ENCODE results near the gene ABHD16B. TPM values are rescaled to one million over a fixed set of nuclear protein-coding genes. Genes with fewer than 3 reads are reported as not detected.
A peak's percentile ranks its signal among the peaks of the same experiment; 100 is the strongest.

ABHD16B gene
- total RNA-seq, 4 donors from 2014 or later: not detected

DNA sequence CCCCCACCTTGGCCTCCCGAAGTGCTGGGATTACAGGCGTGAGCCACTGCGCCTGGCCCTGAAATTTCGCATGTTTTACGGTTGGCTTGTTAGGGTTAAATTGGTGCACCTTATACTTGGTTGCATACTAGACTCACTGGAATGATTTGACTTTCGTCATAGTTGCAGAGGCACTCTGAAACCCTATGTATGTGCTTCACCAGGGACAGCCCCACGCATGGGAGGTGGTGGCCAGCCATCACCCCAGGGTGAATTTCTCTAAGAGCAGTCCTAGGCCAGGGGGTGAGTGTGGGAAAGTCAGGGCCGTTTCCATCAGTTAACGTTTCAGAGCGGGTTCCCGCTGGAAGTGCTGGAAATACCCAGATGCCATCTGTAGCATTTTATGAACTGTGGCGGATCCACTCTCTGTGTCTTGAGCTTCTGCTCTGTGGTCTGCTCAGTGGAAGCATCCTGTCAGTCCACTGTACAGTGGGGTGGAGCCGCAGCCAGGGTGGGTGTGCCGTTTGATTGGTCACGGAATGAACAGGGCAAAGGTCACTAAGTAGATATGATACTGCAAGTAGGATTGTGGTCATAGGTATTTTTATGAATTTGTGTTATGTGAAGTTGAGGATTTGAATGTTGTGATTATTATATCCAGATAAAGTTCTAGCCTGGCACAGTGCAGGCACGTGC lies 46.8 kb downstream of the ABHD16B start:
- Histone ChIP-seq H3K9me3 (no peaks in the 10 kb centered on the region), H3K27ac (peak overlapping the region in 3 of 4 donors; percentile 44 to 88 (median 69))

DNA sequence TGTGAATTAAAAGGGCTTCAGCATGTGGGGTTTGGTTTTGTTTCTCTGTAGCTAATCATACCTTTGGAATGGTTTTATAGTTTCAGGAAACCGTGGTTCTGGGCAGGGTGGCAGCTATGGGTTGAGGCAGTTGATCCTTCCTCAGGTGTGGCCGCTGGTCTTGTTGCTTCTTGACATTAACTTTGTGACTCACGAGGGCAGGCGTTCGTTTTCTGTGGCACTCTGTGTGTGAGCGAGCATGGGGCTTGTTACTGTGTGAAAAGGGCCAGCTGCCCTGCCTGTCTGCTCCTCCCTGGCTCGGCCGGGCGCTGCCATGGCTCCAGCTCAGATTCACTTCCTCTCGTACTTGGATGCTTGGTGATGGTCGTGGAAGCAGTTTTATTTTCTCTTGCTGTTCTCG lies 49.9 kb downstream of the ABHD16B start:
- no peaks in the 10 kb centered on the region for H3K27me3 ChIP-seq
- H3K9me3 ChIP-seq: peaks cover 0 to 3% (median 0%) of the 10 kb centered on the region in 4 donors
- peak overlapping the region in 3 of 4 donors; percentile 40 to 81 (median 68) for H3K27ac ChIP-seq
- peak in 1 of 2 donors; percentile 70 for TF ChIP-seq POLR2A (IDR thresholded peaks at IDR 0.05)
- TF ChIP-seq, protein P1, sequence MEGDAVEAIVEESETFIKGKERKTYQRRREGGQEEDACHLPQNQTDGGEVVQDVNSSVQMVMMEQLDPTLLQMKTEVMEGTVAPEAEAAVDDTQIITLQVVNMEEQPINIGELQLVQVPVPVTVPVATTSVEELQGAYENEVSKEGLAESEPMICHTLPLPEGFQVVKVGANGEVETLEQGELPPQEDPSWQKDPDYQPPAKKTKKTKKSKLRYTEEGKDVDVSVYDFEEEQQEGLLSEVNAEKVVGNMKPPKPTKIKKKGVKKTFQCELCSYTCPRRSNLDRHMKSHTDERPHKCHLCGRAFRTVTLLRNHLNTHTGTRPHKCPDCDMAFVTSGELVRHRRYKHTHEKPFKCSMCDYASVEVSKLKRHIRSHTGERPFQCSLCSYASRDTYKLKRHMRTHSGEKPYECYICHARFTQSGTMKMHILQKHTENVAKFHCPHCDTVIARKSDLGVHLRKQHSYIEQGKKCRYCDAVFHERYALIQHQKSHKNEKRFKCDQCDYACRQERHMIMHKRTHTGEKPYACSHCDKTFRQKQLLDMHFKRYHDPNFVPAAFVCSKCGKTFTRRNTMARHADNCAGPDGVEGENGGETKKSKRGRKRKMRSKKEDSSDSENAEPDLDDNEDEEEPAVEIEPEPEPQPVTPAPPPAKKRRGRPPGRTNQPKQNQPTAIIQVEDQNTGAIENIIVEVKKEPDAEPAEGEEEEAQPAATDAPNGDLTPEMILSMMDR (IDR thresholded peaks at IDR 0.05): no peak
- peak in 2 of 3 donors; percentile 79 to 89 for DNase-seq
- H3K4me1 ChIP-seq: peaks cover 0 to 60% (median 16%) of the 10 kb centered on the region in 4 donors
- no peaks in the 10 kb centered on the region for H3K36me3 ChIP-seq
- H3K4me3 ChIP-seq: no peak overlapping the region

More for the DNA sequence above, 46.8 kb downstream of the ABHD16B start:
- Histone ChIP-seq H3K4me3 (no peak overlapping the region), H3K36me3 (no peaks in the 10 kb centered on the region), H3K4me1 (peaks cover 0 to 70% (median 16%) of the 10 kb centered on the region in 4 donors), H3K27me3 (no peaks in the 10 kb centered on the region)
- peak in 1 of 2 donors; percentile 75 for TF ChIP-seq POLR2A (IDR thresholded peaks at IDR 0.05)
- TF ChIP-seq, protein P1 (IDR thresholded peaks at IDR 0.05): no peak
- DNase-seq: peak in 2 of 3 donors; percentile 82 to 89

Small RNA genes lying within 50 kb of the gene (small RNA-seq; reads per million reads assigned to genes)
- gene RNU1-134P: 0 reads per million in 2 donors

Other genes with a start within 250 kb of the ABHD16B start
- gene GMEB2, start 234.4 kb upstream of the ABHD16B start, total RNA-seq: 10 to 100 TPM; 13.8 to 24.5 (median 17.1) TPM
- gene STMN3, start 208.1 kb upstream of the ABHD16B start, total RNA-seq: 10 to 100 TPM in 1 of 4 donors, 1 to 10 TPM in 3; 3.4 to 23.1 (median 5.6) TPM
- 10 to 100 TPM; 25.6 to 61.1 (median 30.2) TPM for gene RTEL1, start 203.2 kb upstream of the ABHD16B start, total RNA-seq
- 1 to 10 TPM in 3 of 4 donors, not detected in 1; 2.1 to 4.2 (median 2.7) TPM for gene TNFRSF6B, start 164.8 kb upstream of the ABHD16B start, total RNA-seq
- 10 to 100 TPM; 39.1 to 67.6 (median 46.3) TPM for gene ARFRP1, start 153.5 kb upstream of the ABHD16B start, total RNA-seq
- 10 to 100 TPM; 48.9 to 67.7 (median 54.7) TPM for gene ZGPAT, start 153.5 kb upstream of the ABHD16B start, total RNA-seq
- 10 to 100 TPM; 32.6 to 55.3 (median 41.0) TPM for gene LIME1, start 124.8 kb upstream of the ABHD16B start, total RNA-seq
- 10 to 100 TPM; 34.2 to 54.5 (median 40.4) TPM for gene SLC2A4RG, start 121.7 kb upstream of the ABHD16B start, total RNA-seq
- gene ZBTB46, start 30.2 kb upstream of the ABHD16B start, total RNA-seq: 10 to 100 TPM in 1 of 4 donors, 1 to 10 TPM in 3; 1.9 to 33.0 (median 4.4) TPM
- gene TPD52L2, start 3.8 kb downstream of the ABHD16B start, total RNA-seq: 10 to 100 TPM; 59.4 to 78.7 (median 65.1) TPM
- 100 to 1,000 TPM in 3 of 4 donors, 10 to 100 TPM in 1; 41.3 to 137 (median 113) TPM for gene DNAJC5, start 33.6 kb downstream of the ABHD16B start, total RNA-seq
- 100 to 1,000 TPM in 3 of 4 donors, 10 to 100 TPM in 1; 70.4 to 189 (median 136) TPM for gene UCKL1, start 94.9 kb downstream of the ABHD16B start, total RNA-seq
- gene ZNF512B, start 108.4 kb downstream of the ABHD16B start, total RNA-seq: 1 to 10 TPM; 5.8 to 7.4 (median 6.4) TPM
- gene SAMD10, start 118.1 kb downstream of the ABHD16B start, total RNA-seq: 10 to 100 TPM in 3 of 4 donors, 1 to 10 TPM in 1; 1.7 to 14.3 (median 11.1) TPM
- 10 to 100 TPM; 49.6 to 95.7 (median 64.2) TPM for gene PRPF6, start 119.6 kb downstream of the ABHD16B start, total RNA-seq
- gene C20orf204, start 174.7 kb downstream of the ABHD16B start, total RNA-seq: 1 to 10 TPM in 2 of 4 donors, under 1 TPM in 2; 0.18 to 2.1 (median 1.1) TPM
- 1 to 10 TPM in 3 of 4 donors, not detected in 1; 2.8 to 6.6 (median 3.4) TPM for gene SOX18, start 188.1 kb downstream of the ABHD16B start, total RNA-seq
- gene TCEA2, start 201.7 kb downstream of the ABHD16B start, total RNA-seq: 10 to 100 TPM in 2 of 4 donors, 1 to 10 TPM in 2; 4.7 to 19.8 (median 8.3) TPM
- 10 to 100 TPM in 1 of 4 donors, 1 to 10 TPM in 3; 3.3 to 39.6 (median 6.8) TPM for gene RGS19, start 218.0 kb downstream of the ABHD16B start, total RNA-seq
- gene OPRL1, start 218.6 kb downstream of the ABHD16B start, total RNA-seq: under 1 TPM in 1 of 4 donors, not detected in 3; 0.27 TPM
- not detected for gene LKAAEAR1, start 222.9 kb downstream of the ABHD16B start, total RNA-seq
- not detected for gene NPBWR2, start 246.1 kb downstream of the ABHD16B start, total RNA-seq

Measured in Peyer's patch (tissue), 4 donors.